Activated naive CD4-positive, alpha-beta T cell treated with anti-CD3 and anti-CD28 coated beads for 36 hours (primary cell): ENCODE results near the gene HCCS. TPM values are rescaled to one million over a fixed set of nuclear protein-coding genes. Genes with fewer than 3 reads are reported as not detected.
A peak's percentile ranks its signal among the peaks of the same experiment; 100 is the strongest.
"Not testable (repeated sequence)": the region's sequence is repeated elsewhere in the genome, so short reads cannot be mapped to it uniquely, and the experiment has no call there.

Source experiments
- CTCF ChIA-PET: fragments of 350-600 bp; sonication (Branson Sonifier 250); formaldehyde crosslinking; loops from one replicate; lab custom pipeline; 2021; ENCODE audit warnings: antibody characterized with exemption; lab: Charles Lee
- DNase-seq: peaks from one replicate; pipeline ENCODE4 v3.0.0-alpha.2; 2020
- H3K27ac Mint-ChIP-seq: one replicate; pipeline ENCODE4 v1.8.0; 2021; ENCODE audit warnings: mild to moderate bottlenecking, mixed read lengths
- H3K27me3 Mint-ChIP-seq: one replicate; pipeline ENCODE4 v1.8.0; 2021; ENCODE audit warnings: low read depth, mixed read lengths
- H3K36me3 Mint-ChIP-seq: one replicate; pipeline ENCODE4 v1.8.0; 2021; ENCODE audit warnings: low read depth, mixed read lengths
- H3K4me1 Mint-ChIP-seq: one replicate; pipeline ENCODE4 v1.8.0; 2021; ENCODE audit warnings: low read depth, mixed read lengths
- H3K4me3 Mint-ChIP-seq: one replicate; pipeline ENCODE4 v1.8.0; 2021; ENCODE audit warnings: mild to moderate bottlenecking, moderate library complexity, mixed read lengths
- H3K9me3 Mint-ChIP-seq: one replicate; pipeline ENCODE4 v1.8.0; 2021; ENCODE audit warnings: mixed read lengths
- intact Hi-C: fragments of 100-400 bp; cut with micrococcal nuclease; formaldehyde crosslinking; loops from one replicate; pipeline ENCODE4 v1.15.1; 2023
- total RNA-seq, 2 experiments: library from RNA; stranded (reverse); gene quantifications; one replicate each; pipeline ENCODE4 v1.2.3, GENCODE V29; 2021

The HCCS gene
- total RNA-seq, 2 experiments from 2014 or later = 19.2 to 19.5 TPM

DNA sequence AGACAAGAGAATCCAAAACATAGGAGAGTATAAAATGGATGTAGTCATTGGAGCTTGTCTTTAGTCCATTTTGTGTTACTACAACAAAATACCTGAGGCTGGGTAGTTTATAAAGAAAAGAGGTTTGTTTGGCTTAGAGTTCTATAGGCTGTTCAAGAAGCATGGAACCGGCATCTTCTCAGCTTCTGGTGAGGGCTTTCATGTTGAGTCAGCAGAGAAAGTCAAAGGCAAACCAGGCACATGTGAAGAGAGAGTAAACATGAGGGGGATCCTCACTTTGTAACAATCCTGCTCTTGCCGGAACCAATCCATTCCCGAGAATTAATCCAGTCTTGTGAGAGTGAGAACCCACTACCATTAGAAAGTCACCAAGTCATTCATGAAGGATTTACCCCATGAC is 8.1 kb upstream of the HCCS start:
- no peaks in the 10 kb centered on the region for H3K27me3 Mint-ChIP-seq
- H3K4me1 Mint-ChIP-seq = peaks cover 2% of the 10 kb centered on the region
- CTCF ChIA-PET = no interaction called here
- H3K27ac Mint-ChIP-seq = no peak overlapping the region
- intact Hi-C loops = no loop called here
- DNase-seq = no peak
- peaks cover 9% of the 10 kb centered on the region for H3K36me3 Mint-ChIP-seq
- H3K4me3 Mint-ChIP-seq = no peak overlapping the region
- no peaks in the 10 kb centered on the region for H3K9me3 Mint-ChIP-seq

DNA sequence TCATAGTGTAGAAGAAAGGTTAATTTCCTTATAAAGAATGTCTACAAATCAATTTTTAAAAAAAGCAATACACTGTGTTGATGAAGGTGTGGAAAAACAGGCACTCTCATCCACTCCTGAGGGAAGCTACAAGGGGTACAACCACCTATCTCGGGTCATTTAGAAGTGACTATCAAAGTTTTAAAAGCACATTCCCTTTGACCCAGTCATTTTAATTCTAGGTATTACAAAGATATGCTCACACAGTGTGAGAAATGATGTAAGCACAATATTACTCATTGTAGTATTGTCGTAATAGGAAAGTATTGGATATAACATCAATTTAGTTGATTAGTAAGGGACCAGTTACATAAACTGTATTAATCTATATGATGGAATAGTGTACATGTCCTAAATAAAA is 7.4 kb upstream of the HCCS start:
- no peak overlapping the region for H3K4me3 Mint-ChIP-seq
- no peak overlapping the region for H3K27ac Mint-ChIP-seq
- no peak for DNase-seq
- CTCF ChIA-PET = no interaction called here
- no peaks in the 10 kb centered on the region for H3K9me3 Mint-ChIP-seq
- intact Hi-C loops = no loop called here
- H3K27me3 Mint-ChIP-seq = no peaks in the 10 kb centered on the region
- H3K4me1 Mint-ChIP-seq = peaks cover 2% of the 10 kb centered on the region
- peaks cover 9% of the 10 kb centered on the region for H3K36me3 Mint-ChIP-seq

DNA sequence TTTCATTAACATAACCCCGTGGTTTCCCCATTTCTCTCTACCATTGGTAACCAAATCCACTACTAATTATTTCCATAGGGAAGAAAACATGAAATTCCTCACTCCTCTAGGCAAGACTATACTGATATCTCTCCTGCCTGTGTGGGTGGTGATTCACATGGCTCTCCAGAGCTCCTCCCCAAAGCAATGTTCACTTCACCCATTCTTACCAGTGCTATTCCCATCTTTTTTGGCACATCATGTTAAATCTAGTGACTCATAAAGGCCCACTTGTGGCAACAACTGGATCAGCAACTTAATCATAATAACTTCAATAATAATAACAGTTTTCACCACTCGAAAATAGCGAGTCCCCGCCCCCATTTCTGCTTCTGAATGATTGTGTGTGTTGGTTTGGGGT is 6.1 kb upstream of the HCCS start:
- no peak overlapping the region for H3K27ac Mint-ChIP-seq
- H3K27me3 Mint-ChIP-seq = no peaks in the 10 kb centered on the region
- no peaks in the 10 kb centered on the region for H3K9me3 Mint-ChIP-seq
- no peak overlapping the region for H3K4me3 Mint-ChIP-seq
- CTCF ChIA-PET = no interaction called here
- intact Hi-C loops = no loop called here
- peaks cover 9% of the 10 kb centered on the region for H3K36me3 Mint-ChIP-seq
- DNase-seq = no peak
- H3K4me1 Mint-ChIP-seq = peaks cover 2% of the 10 kb centered on the region

DNA sequence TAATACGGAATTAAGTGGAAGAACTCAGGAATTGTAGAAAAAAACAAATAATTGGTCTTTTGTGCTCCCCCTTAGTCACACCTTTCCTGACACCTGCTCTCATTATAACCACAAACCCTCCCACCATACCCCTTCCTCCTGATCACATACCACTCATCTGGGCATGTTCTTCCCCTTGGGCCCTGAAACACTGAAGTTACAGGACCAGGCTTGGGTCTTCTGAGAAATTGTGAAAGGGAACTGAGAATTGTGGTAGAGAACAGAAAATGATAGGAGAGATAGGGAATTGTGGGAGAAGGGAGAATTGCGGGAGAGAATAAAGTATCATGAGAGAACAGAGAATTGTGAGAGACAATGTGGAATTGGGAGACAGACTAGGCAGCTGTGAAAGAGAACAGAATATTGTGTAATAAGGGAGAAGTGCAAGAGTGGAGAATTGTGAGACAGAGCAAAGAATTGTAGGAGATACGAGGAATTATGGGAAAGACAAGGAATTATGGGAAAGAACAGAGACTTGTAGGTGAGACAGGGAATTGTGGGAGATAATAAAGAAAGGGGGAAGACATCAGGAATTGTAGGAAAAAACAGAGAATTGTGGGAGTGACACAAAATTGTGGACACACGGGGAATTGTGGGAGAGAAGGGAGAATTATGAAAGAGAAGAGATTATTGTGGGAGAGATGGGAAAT is 2.7 kb upstream of the HCCS start:
- peaks cover 6% of the 10 kb centered on the region for H3K36me3 Mint-ChIP-seq
- H3K9me3 Mint-ChIP-seq = no peaks in the 10 kb centered on the region
- intact Hi-C loops = no loop called here
- CTCF ChIA-PET = no interaction called here
- H3K27me3 Mint-ChIP-seq = no peaks in the 10 kb centered on the region
- no peak for DNase-seq
- H3K27ac Mint-ChIP-seq = no peak overlapping the region
- H3K4me1 Mint-ChIP-seq = peaks cover 10% of the 10 kb centered on the region
- no peak overlapping the region for H3K4me3 Mint-ChIP-seq

DNA sequence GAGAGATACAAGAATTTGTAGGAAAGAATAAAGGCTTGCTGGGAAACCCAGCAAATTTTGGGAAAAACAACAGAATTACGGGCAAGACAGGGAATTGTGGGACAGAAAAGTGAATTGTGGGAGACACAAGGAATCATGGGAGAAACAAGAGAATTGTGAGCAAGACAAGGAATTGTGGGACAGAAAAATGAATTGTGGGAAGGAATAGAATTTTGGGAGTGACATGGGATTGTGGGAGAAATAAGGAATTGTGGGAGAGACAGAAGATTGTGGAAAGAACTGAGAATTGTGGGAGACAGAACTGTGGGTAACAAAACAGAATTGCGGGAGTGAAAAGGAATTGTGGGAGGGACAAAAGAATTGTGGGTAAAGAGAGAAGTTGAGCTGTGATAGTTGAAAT is 1.2 kb upstream of the HCCS start:
- Mint-ChIP-seq H3K27me3 (no peaks in the 10 kb centered on the region), H3K4me3 (no peak overlapping the region), H3K36me3 (peaks cover 10% of the 10 kb centered on the region), H3K9me3 (no peaks in the 10 kb centered on the region), H3K4me1 (peaks cover 19% of the 10 kb centered on the region), H3K27ac (no peak overlapping the region)
- intact Hi-C loops = loop anchor here (5.0 to 10.0 kb wide), 2 partner anchors 1098 to 1685 kb away; partner anchors contain the start of gene PRPS2
- no peak for DNase-seq
- CTCF ChIA-PET = no interaction called here

DNA sequence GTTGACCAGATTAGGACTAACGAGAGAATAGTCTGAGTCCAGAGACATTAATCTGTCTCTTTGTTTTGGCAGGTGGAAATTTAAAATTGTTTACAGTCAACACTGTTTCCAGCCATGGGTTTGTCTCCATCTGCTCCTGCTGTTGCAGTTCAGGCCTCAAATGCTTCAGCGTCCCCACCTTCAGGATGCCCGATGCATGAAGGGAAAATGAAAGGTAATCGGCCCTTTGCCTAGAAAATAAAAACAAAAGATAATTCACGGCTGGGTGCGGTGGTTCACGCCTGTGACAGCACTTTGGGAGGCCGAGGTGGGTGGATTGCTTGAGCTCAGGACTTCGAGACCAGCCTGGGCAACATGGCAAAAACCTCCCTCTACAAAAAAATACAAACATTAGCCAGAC is 815 bp downstream of the HCCS start:
- Mint-ChIP-seq H3K36me3 (peaks cover 14% of the 10 kb centered on the region), H3K27ac (peak overlapping the region; percentile 93), H3K9me3 (no peaks in the 10 kb centered on the region), H3K27me3 (no peaks in the 10 kb centered on the region), H3K4me1 (peaks cover 19% of the 10 kb centered on the region), H3K4me3 (no peak overlapping the region)
- CTCF ChIA-PET = no interaction called here
- DNase-seq = no peak
- intact Hi-C loops = loop anchor here (1.0 to 10.0 kb wide), 3 partner anchors 647 to 1683 kb away; partner anchors contain the start of gene PRPS2

DNA sequence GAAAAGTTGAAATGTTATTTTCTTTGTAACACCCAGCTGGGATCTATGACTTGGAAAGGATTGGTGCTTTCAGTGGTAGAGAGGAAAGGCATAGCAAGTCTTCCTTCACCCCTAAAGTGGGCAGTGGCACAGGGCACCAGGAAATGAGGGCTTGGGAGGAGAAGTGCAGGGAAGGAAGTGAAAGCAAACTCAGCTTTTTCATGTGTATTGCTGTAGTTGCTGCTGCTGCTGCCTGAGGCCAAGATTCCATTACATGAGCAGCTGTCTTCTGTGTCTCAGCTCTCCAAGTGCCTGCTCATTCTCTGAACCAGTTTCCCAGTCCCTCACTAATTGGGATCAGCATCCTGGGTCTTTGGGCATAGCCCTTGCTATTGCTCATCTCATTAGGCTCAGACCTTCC is 2.6 kb downstream of the HCCS start:
- no peaks in the 10 kb centered on the region for H3K27me3 Mint-ChIP-seq
- DNase-seq = no peak
- peaks cover 17% of the 10 kb centered on the region for H3K36me3 Mint-ChIP-seq
- CTCF ChIA-PET = no interaction called here
- peak overlapping the region; percentile 75 for H3K27ac Mint-ChIP-seq
- peaks cover 19% of the 10 kb centered on the region for H3K4me1 Mint-ChIP-seq
- intact Hi-C loops = loop anchor here (5.0 to 10.0 kb wide), 2 partner anchors 1101 to 1681 kb away; partner anchors contain the start of gene PRPS2
- H3K4me3 Mint-ChIP-seq = no peak overlapping the region
- H3K9me3 Mint-ChIP-seq = no peaks in the 10 kb centered on the region

DNA sequence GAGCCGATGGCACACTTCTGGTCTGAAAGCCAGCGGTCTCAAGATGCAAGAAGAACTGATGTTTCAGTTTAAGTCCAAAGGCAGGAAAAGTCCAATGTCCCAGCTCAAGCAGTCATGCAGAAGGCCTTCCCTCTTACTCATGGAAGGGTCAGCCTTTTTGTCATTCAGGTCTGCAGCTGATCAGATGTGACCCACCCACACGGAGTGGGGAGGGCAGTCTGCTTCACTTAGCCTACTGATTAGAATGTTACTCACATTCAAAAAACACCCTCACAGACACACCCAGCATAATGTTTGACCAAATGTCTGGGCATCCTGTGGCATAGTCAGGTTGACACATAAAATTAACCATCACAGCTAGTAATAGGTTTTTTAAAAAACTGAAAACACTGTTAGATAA is 6.6 kb downstream of the HCCS start:
- no peaks in the 10 kb centered on the region for H3K9me3 Mint-ChIP-seq
- peaks cover 31% of the 10 kb centered on the region for H3K36me3 Mint-ChIP-seq
- CTCF ChIA-PET = no interaction called here
- no peaks in the 10 kb centered on the region for H3K27me3 Mint-ChIP-seq
- no peak overlapping the region for H3K27ac Mint-ChIP-seq
- DNase-seq = no peak
- H3K4me3 Mint-ChIP-seq = no peak overlapping the region
- H3K4me1 Mint-ChIP-seq = peaks cover 11% of the 10 kb centered on the region
- intact Hi-C loops = loop anchor here (10.0 kb wide), 1 partner anchor 1677 kb away; the partner anchor contains the start of gene PRPS2

DNA sequence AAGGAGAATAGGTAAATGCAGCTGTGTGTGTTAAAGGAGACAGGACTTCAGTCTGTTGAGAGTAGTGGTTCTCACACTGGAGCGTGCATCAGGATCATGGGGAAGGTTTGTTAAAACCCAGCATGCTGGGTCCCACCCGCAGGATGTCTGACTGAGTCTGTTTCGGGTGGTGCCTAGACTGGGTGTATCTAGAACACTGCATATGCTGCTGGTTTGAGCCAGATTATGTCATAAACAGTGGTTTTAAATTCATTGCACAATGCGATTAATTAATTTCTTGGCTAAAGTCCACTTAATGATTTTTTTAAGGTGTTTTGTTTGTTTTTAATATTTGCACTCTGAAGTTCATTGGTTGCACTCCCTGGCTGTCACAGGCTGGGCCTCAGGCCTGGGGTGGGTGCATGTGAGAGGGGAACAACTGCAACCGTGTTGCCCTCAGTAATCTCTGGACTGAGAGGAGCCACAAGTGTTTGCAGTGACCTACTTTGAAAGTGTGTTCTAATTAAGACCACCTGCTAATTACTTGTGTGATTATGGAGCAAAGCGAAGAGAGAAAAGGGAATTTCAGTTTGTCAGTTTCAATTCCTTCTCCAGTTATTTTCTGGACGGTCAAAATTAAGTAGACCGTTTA is 8.3 kb downstream of the HCCS start:
- intact Hi-C loops = loop anchor here (10.0 kb wide), 1 partner anchor 1675 kb away; the partner anchor contains the start of gene PRPS2
- no peak for DNase-seq
- CTCF ChIA-PET = no interaction called here
- H3K4me1 Mint-ChIP-seq = no peaks in the 10 kb centered on the region
- H3K27ac Mint-ChIP-seq = no peak overlapping the region
- peaks cover 29% of the 10 kb centered on the region for H3K36me3 Mint-ChIP-seq
- H3K27me3 Mint-ChIP-seq = no peaks in the 10 kb centered on the region
- no peak overlapping the region for H3K4me3 Mint-ChIP-seq
- no peaks in the 10 kb centered on the region for H3K9me3 Mint-ChIP-seq

DNA sequence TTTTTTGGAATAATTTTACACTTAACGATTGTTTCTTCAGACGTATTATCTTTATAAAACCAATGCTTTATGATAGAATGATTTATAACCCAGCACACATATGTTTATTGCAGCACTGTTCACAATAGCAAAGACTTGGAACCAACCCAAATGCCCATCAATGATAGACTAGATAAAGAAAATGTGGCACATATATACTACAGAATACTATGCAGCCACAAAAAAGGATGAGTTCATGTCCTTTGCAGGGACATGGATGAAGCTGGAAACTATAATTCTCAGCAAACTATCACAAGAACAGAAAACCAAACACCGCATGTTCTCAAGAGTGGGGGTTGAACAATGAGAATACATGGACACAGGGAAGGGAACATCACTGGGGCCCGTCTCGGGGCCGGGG is 12.0 kb downstream of the HCCS start:
- H3K27me3 Mint-ChIP-seq, H3K4me3 Mint-ChIP-seq, H3K9me3 Mint-ChIP-seq, DNase-seq, intact Hi-C loops, H3K27ac Mint-ChIP-seq, H3K4me1 Mint-ChIP-seq: not testable (repeated sequence)
- H3K36me3 Mint-ChIP-seq = peaks cover 18% of the 10 kb centered on the region
- CTCF ChIA-PET = interaction anchor here (0.7 kb wide), 1 partner anchor 14 kb away, joined by 4 read pairs; no protein-coding TSS in a partner anchor

DNA sequence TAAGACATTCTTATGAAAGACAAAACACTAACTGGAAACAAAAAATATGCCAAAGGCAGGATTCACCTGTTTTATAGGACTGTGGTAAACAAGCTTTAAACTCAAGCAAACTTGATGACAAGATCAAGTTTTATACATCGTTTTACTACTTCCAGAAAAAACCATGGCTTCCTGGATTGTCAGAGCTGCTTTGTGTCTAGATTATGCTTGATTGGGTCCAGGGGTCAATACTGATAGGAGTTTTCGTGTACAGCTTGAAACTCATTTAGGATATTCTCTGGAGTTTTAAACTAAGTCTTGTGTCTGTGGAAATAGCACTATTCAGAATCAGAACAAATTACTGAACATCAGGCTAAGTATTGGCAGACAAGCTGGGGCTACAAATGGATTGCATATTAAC is 13.0 kb downstream of the HCCS start:
- Mint-ChIP-seq H3K4me1 (no peaks in the 10 kb centered on the region), H3K4me3 (no peak overlapping the region), H3K27ac (no peak overlapping the region), H3K36me3 (peaks cover 16% of the 10 kb centered on the region), H3K9me3 (no peaks in the 10 kb centered on the region), H3K27me3 (no peaks in the 10 kb centered on the region)
- intact Hi-C loops = no loop called here
- no peak for DNase-seq
- CTCF ChIA-PET = no interaction called here

DNA sequence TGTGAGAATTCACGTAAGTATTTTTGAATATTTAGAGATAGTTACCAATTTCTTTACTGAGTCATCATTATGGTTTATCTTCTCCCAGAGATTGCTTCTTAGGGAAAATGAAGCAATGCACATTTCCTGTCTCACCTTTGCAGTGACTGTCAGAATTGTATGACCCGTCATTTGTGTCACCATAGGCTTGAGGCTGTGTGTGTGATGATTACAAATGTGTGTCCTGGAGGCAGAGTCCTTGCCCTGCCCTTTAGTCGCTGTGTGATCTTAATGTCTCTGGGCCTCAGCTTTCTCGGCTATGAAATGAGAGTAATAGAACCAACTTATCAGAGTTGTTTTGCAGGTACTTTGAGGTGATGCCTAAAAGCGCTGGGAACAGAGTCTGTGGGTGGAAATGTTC is 13.9 kb downstream of the HCCS start:
- H3K27me3 Mint-ChIP-seq = no peaks in the 10 kb centered on the region
- no peak overlapping the region for H3K4me3 Mint-ChIP-seq
- CTCF ChIA-PET = no interaction called here
- H3K36me3 Mint-ChIP-seq = peaks cover 14% of the 10 kb centered on the region
- intact Hi-C loops = no loop called here
- DNase-seq = no peak
- no peak overlapping the region for H3K27ac Mint-ChIP-seq
- no peaks in the 10 kb centered on the region for H3K4me1 Mint-ChIP-seq
- H3K9me3 Mint-ChIP-seq = no peaks in the 10 kb centered on the region
